Hepatocyte (in vitro differentiated cells): ENCODE data around the gene ZMYM4.

Experiments used
- CTCF ChIP-seq: fragments of 200-600 bp; sonication (generic); IDR thresholded peaks from 2 replicates; pipeline ENCODE4 v1.5.1; 2016; ENCODE audit warnings: antibody characterized with exemption, mild to moderate bottlenecking; ENCODE audit not compliant: poor library complexity
- EZH2 ChIP-seq: fragments of 200-600 bp; sonication (generic); IDR thresholded peaks from 2 replicates; pipeline ENCODE4 v1.6.1; 2016; ENCODE audit warnings: antibody characterized with exemption, mild to moderate bottlenecking, borderline replicate concordance
- EZH2phosphoT487 ChIP-seq: fragments of 200-600 bp; sonication (generic); IDR thresholded peaks from one replicate; pipeline ENCODE4 v1.6.1; 2018; ENCODE audit warnings: antibody characterized with exemption, mild to moderate bottlenecking, low read depth, moderate library complexity; ENCODE audit not compliant: unreplicated experiment, severe bottlenecking

- TF ChIP-seq CTCF (no peak), EZH2 (no peak), EZH2phosphoT487 (no peak)
Measured at GRCh38 chr1:35279555-35279904, 11.0 kb downstream of the ZMYM4 start.
